Neural progenitor cell (in vitro differentiated cells): ENCODE results near the gene GABRA4.

Source experiments
- CTCF ChIP-seq: fragments of 200-600 bp; sonication (generic); IDR thresholded peaks from 2 replicates; pipeline ENCODE4 v1.5.1; 2017; ENCODE audit warnings: antibody characterized with exemption, mild to moderate bottlenecking
- EZH2 ChIP-seq: fragments of 200-600 bp; sonication (generic); IDR thresholded peaks from 2 replicates; pipeline ENCODE4 v1.6.1; 2017; ENCODE audit warnings: antibody characterized with exemption, mild to moderate bottlenecking, moderate library complexity

- TF ChIP-seq CTCF: no peak
- no peak for TF ChIP-seq EZH2
These were observed 40.9 kb downstream of the GABRA4 start for GRCh38 chr4:46952451-46952850.
